Measurements from ENCODE around the gene POU2F3. TPM values are rescaled to one million over a fixed set of nuclear protein-coding genes. Genes with fewer than 3 reads are reported as not detected.

The POU2F3 gene
- polyA plus RNA-seq, 1 experiment = not detected

- TF ChIP-seq, protein P1, sequence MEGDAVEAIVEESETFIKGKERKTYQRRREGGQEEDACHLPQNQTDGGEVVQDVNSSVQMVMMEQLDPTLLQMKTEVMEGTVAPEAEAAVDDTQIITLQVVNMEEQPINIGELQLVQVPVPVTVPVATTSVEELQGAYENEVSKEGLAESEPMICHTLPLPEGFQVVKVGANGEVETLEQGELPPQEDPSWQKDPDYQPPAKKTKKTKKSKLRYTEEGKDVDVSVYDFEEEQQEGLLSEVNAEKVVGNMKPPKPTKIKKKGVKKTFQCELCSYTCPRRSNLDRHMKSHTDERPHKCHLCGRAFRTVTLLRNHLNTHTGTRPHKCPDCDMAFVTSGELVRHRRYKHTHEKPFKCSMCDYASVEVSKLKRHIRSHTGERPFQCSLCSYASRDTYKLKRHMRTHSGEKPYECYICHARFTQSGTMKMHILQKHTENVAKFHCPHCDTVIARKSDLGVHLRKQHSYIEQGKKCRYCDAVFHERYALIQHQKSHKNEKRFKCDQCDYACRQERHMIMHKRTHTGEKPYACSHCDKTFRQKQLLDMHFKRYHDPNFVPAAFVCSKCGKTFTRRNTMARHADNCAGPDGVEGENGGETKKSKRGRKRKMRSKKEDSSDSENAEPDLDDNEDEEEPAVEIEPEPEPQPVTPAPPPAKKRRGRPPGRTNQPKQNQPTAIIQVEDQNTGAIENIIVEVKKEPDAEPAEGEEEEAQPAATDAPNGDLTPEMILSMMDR (IDR thresholded peaks at IDR 0.05; ENCODE audit: low read depth, low read length) = no peak
- ChIA-PET POLR2A (no interaction called here), CTCF (no interaction called here)
- no peak overlapping the region for H3K27ac ChIP-seq (ENCODE audit: low read depth, low read length)
- no peak for DNase-seq (ENCODE audit: low read depth, low spot score)
- no peak overlapping the region for H3K4me3 ChIP-seq (ENCODE audit: low read depth, low read length)
- no peaks in the 10 kb centered on the region for H3K27me3 ChIP-seq (ENCODE audit: control insufficient read depth, insufficient read depth, low read length)
- H3K9me3 ChIP-seq (ENCODE audit: control insufficient read depth, insufficient read depth, low read length) = no peaks in the 10 kb centered on the region
Observed at GRCh38 chr11:120221115-120221752, 18.7 kb upstream of the POU2F3 start.

GRCh38 chr11:120222916-120223315 is 17.0 kb upstream of the POU2F3 start:
- TF ChIP-seq, protein P1 (IDR thresholded peaks at IDR 0.05; ENCODE audit: low read depth, low read length) = no peak
- Histone ChIP-seq H3K9me3 (ENCODE audit: control insufficient read depth, insufficient read depth, low read length) (no peaks in the 10 kb centered on the region), H3K27me3 (ENCODE audit: control insufficient read depth, insufficient read depth, low read length) (no peaks in the 10 kb centered on the region), H3K4me3 (ENCODE audit: low read depth, low read length) (no peak overlapping the region), H3K27ac (ENCODE audit: low read depth, low read length) (no peak overlapping the region)
- no peak for DNase-seq (ENCODE audit: low read depth, low spot score)
- ChIA-PET CTCF (interaction anchor here (1.0 to 1.4 kb wide), 4 partner anchors 11 to 54 kb away, joined by 4 to 5 read pairs (median 4); no protein-coding TSS in a partner anchor), POLR2A (no interaction called here)

GRCh38 chr11:120223793-120224192 is 16.1 kb upstream of the POU2F3 start:
- H3K9me3 ChIP-seq (ENCODE audit: control insufficient read depth, insufficient read depth, low read length) = no peaks in the 10 kb centered on the region
- POLR2A ChIA-PET = no interaction called here

GRCh38 chr11:120224361-120224760 is 15.6 kb upstream of the POU2F3 start:
- Histone ChIP-seq H3K27ac (ENCODE audit: low read depth, low read length) (no peak overlapping the region), H3K4me3 (ENCODE audit: low read depth, low read length) (no peak overlapping the region), H3K9me3 (ENCODE audit: control insufficient read depth, insufficient read depth, low read length) (no peaks in the 10 kb centered on the region), H3K27me3 (ENCODE audit: control insufficient read depth, insufficient read depth, low read length) (no peaks in the 10 kb centered on the region)
- no peak for DNase-seq (ENCODE audit: low read depth, low spot score)
- ChIA-PET CTCF (interaction anchor here (1.4 kb wide), 1 partner anchor 52 kb away, joined by 4 read pairs; no protein-coding TSS in a partner anchor), POLR2A (interaction anchor here (0.8 kb wide), 1 partner anchor 1322 kb away, joined by 5 read pairs; no protein-coding TSS in a partner anchor)
- TF ChIP-seq, protein P1 (IDR thresholded peaks at IDR 0.05; ENCODE audit: low read depth, low read length) = no peak

More at GRCh38 chr11:120223793-120224192, 16.1 kb upstream of the POU2F3 start:
- no peak overlapping the region for H3K27ac ChIP-seq (ENCODE audit: low read depth, low read length)
- TF ChIP-seq, protein P1 (IDR thresholded peaks at IDR 0.05; ENCODE audit: low read depth, low read length) = no peak
- H3K27me3 ChIP-seq (ENCODE audit: control insufficient read depth, insufficient read depth, low read length) = no peaks in the 10 kb centered on the region
- DNase-seq (ENCODE audit: low read depth, low spot score) = no peak
- CTCF ChIA-PET = interaction anchor here (1.0 to 1.4 kb wide), 4 partner anchors 10 to 55 kb away, joined by 4 to 5 read pairs (median 4); no protein-coding TSS in a partner anchor
- no peak overlapping the region for H3K4me3 ChIP-seq (ENCODE audit: low read depth, low read length)
